ENCODE measurements around the gene CD22. TPM values are rescaled to one million over a fixed set of nuclear protein-coding genes. Genes with fewer than 3 reads are reported as not detected.

Gene CD22
- total and polyA plus RNA-seq, 2 donors (not counting 3 experiments of a cell fraction or from before 2014, with no cell fraction given), result not detected

- TF ChIP-seq MAX (IDR thresholded peaks at IDR 0.05; ENCODE audit: insufficient read depth, insufficient read length) (no peak), FOS (IDR thresholded peaks at IDR 0.05; ENCODE audit: borderline replicate concordance, insufficient read depth, low read length) (no peak), EZH2 (IDR thresholded peaks at IDR 0.05; ENCODE audit: borderline replicate concordance, low read depth, low read length, severe bottlenecking) (no peak)
- dilution Hi-C loops (cut with MboI; ENCODE audit: extremely low pct_ligation_motif_present, low sequenced_read_pairs), result no loop called here
- POLR2A ChIA-PET, result no interaction called here
Observed at GRCh38 chr19:35337097-35337983, 8.4 kb downstream of the CD22 start.

GRCh38 chr19:35337984-35338296, 9.0 kb downstream of the CD22 start:
- DNase-seq (ENCODE audit: low read depth, low spot score), result no peak
- Histone ChIP-seq H3K9me3 (replicated peaks; ENCODE audit: control insufficient read depth, insufficient read depth, low read length) (no peaks in the 10 kb centered on the region), H3K9ac (replicated peaks; ENCODE audit: extremely low read depth, insufficient read depth, low read length) (no peak overlapping the region), H3K4me3 (replicated peaks in 1 of 3; ENCODE audit: insufficient read depth in 1 of 3, low read depth in 1 of 3, low read length in 3 of 3) (no peak overlapping the region), H2AFZ (ENCODE audit: low read depth, low read length) (no peak overlapping the region), H3K36me3 (ENCODE audit: control insufficient read depth in 2 of 2, extremely low read depth in 1 of 2, insufficient read depth in 2 of 2, low read length in 2 of 2) (no peaks in the 10 kb centered on the region), H3K4me2 (ENCODE audit: insufficient read depth, low read length) (no peak overlapping the region), H3K27ac (ENCODE audit: insufficient read depth, low read depth, low read length) (no peak overlapping the region), H3K27me3 (ENCODE audit: control insufficient read depth in 2 of 2, insufficient read depth in 2 of 2, low read length in 2 of 2) (no peaks in the 10 kb centered on the region), H3K4me1 (ENCODE audit: control insufficient read depth, extremely low read depth, insufficient read depth, low read length) (no peaks in the 10 kb centered on the region), H4K20me1 (replicated peaks; ENCODE audit: control insufficient read depth, extremely low read depth, insufficient read depth, low read length) (no peaks in the 10 kb centered on the region), H3K9me1 (replicated peaks; ENCODE audit: control insufficient read depth, extremely low read depth, insufficient read depth, low read length) (no peaks in the 10 kb centered on the region), H3K79me2 (ENCODE audit: control insufficient read depth, insufficient read depth, low read length) (no peaks in the 10 kb centered on the region)
- TF ChIP-seq JUN (IDR thresholded peaks at IDR 0.05; ENCODE audit: borderline replicate concordance, insufficient read depth, insufficient read length, low read depth) (no peak), MAX (IDR thresholded peaks at IDR 0.05; ENCODE audit: insufficient read depth, insufficient read length) (no peak), FOS (IDR thresholded peaks at IDR 0.05; ENCODE audit: borderline replicate concordance, insufficient read depth, low read length) (no peak), GATA2 (IDR thresholded peaks at IDR 0.05; ENCODE audit: insufficient read depth, insufficient read length, low read depth, low read length) (no peak), CTCF (IDR thresholded peaks at IDR 0.05; ENCODE audit: extremely low read depth in 1 of 2, insufficient read depth in 1 of 2, low read depth in 1 of 2, low read length in 2 of 2) (no peak)
- dilution Hi-C loops (cut with MboI; ENCODE audit: extremely low pct_ligation_motif_present, low sequenced_read_pairs) (no loop called here), intact Hi-C loops (cut with micrococcal nuclease) (no loop called here)
- BruUV-seq (replicated peaks), result no TSS peak
- no peak for FAIRE-seq
- CTCF ChIA-PET, result no interaction called here
- POLR2A ChIA-PET, result no interaction called here

More at GRCh38 chr19:35337097-35337983, 8.4 kb downstream of the CD22 start:
- no peak overlapping the region for H3K27ac ChIP-seq (ENCODE audit: insufficient read depth, low read depth, low read length)
- H3K9ac ChIP-seq (replicated peaks; ENCODE audit: extremely low read depth, insufficient read depth, low read length), result no peak overlapping the region
- no peaks in the 10 kb centered on the region for H4K20me1 ChIP-seq (replicated peaks; ENCODE audit: control insufficient read depth, extremely low read depth, insufficient read depth, low read length)
- intact Hi-C loops (cut with micrococcal nuclease), result no loop called here
- H3K4me1 ChIP-seq (ENCODE audit: control insufficient read depth, extremely low read depth, insufficient read depth, low read length), result no peaks in the 10 kb centered on the region
- H3K27me3 ChIP-seq (ENCODE audit: control insufficient read depth in 2 of 2, insufficient read depth in 2 of 2, low read length in 2 of 2), result no peaks in the 10 kb centered on the region
- H3K36me3 ChIP-seq (ENCODE audit: control insufficient read depth in 2 of 2, extremely low read depth in 1 of 2, insufficient read depth in 2 of 2, low read length in 2 of 2), result no peaks in the 10 kb centered on the region
- DNase-seq (ENCODE audit: low read depth, low spot score) (no peak), FAIRE-seq (no peak)
- H3K9me3 ChIP-seq (replicated peaks; ENCODE audit: control insufficient read depth, insufficient read depth, low read length), result no peaks in the 10 kb centered on the region
- H3K4me3 ChIP-seq (replicated peaks in 1 of 3; ENCODE audit: insufficient read depth in 1 of 3, low read depth in 1 of 3, low read length in 3 of 3), result no peak overlapping the region
- CTCF ChIA-PET, result no interaction called here
- H3K79me2 ChIP-seq (ENCODE audit: control insufficient read depth, insufficient read depth, low read length), result no peaks in the 10 kb centered on the region
- no peak overlapping the region for H2AFZ ChIP-seq (ENCODE audit: low read depth, low read length)
- no peaks in the 10 kb centered on the region for H3K9me1 ChIP-seq (replicated peaks; ENCODE audit: control insufficient read depth, extremely low read depth, insufficient read depth, low read length)
- BruUV-seq (replicated peaks), result no TSS peak
- no peak overlapping the region for H3K4me2 ChIP-seq (ENCODE audit: insufficient read depth, low read length)
